Trophoblast cell (in vitro differentiated cells and primary cell): ENCODE data around the gene GOLGA3. TPM values are rescaled to one million over a fixed set of nuclear protein-coding genes. Genes with fewer than 3 reads are reported as not detected.
"Not testable (repeated sequence)": the region's sequence is repeated elsewhere in the genome, so short reads cannot be mapped to it uniquely, and the experiment has no call there.

Source experiments
- DNase-seq, 2 donors: peaks; one replicate each; pipeline ENCODE4 v3.0.0-alpha.2; 2016
- H2AFZ ChIP-seq: 2 replicates; pipeline ENCODE4 v1.6.1; 2013; ENCODE audit warnings: low read length, moderate library complexity, mild to moderate bottlenecking; ENCODE audit not compliant: insufficient read depth, poor library complexity
- H2AK5ac ChIP-seq: 2 replicates; pipeline ENCODE4 v1.6.1; 2013; ENCODE audit warnings: mild to moderate bottlenecking, low read length
- H2BK120ac ChIP-seq: 2 replicates; pipeline ENCODE4 v1.6.1; 2013; ENCODE audit warnings: low read length, mild to moderate bottlenecking, moderate library complexity; ENCODE audit not compliant: insufficient read depth, poor library complexity
- H2BK12ac ChIP-seq: 2 replicates; pipeline ENCODE4 v1.6.1; 2013; ENCODE audit warnings: mild to moderate bottlenecking, low read length, moderate library complexity
- H2BK5ac ChIP-seq: 2 replicates; pipeline ENCODE4 v1.6.1; 2013; ENCODE audit warnings: low read length, low read depth, moderate library complexity, mild to moderate bottlenecking; ENCODE audit not compliant: poor library complexity
- H3K14ac ChIP-seq: 2 replicates; pipeline ENCODE4 v1.6.1; 2013; ENCODE audit warnings: mild to moderate bottlenecking, low read length
- H3K18ac ChIP-seq: 2 replicates; pipeline ENCODE4 v1.6.1; 2013; ENCODE audit warnings: mild to moderate bottlenecking, low read length
- H3K23ac ChIP-seq: 2 replicates; pipeline ENCODE4 v1.6.1; 2013; ENCODE audit warnings: low read length
- H3K27ac ChIP-seq: 2 replicates; pipeline ENCODE4 v1.5.1; 2013; ENCODE audit warnings: low read depth, mild to moderate bottlenecking, inconsistent platforms, low read length, moderate library complexity
- H3K27me3 ChIP-seq: 2 replicates; pipeline ENCODE4 v1.6.1; 2013; ENCODE audit warnings: inconsistent platforms, mild to moderate bottlenecking, low read length, moderate library complexity; ENCODE audit not compliant: insufficient read depth
- H3K36me3 ChIP-seq, 2 experiments: 1 replicate in 1 of 2; 2 replicates in 1 of 2; pipeline ENCODE4 v1.6.1; 2013; ENCODE audit warnings: low read length in 2 of 2, mild to moderate bottlenecking in 2 of 2, moderate library complexity in 1 of 2; ENCODE audit not compliant: insufficient read depth in 2 of 2, control insufficient read depth in 1 of 2
- H3K4ac ChIP-seq: 2 replicates; pipeline ENCODE4 v1.6.1; 2013; ENCODE audit warnings: low read depth, mild to moderate bottlenecking, low read length, moderate library complexity
- H3K4me1 ChIP-seq, 2 experiments: 1 replicate in 1 of 2; 2 replicates in 1 of 2; pipeline ENCODE4 v1.6.1; 2013; ENCODE audit warnings: low read length in 2 of 2, mild to moderate bottlenecking in 2 of 2, moderate library complexity in 1 of 2; ENCODE audit not compliant: insufficient read depth in 2 of 2, control insufficient read depth in 1 of 2
- H3K4me2 ChIP-seq: 2 replicates; pipeline ENCODE4 v1.6.1; 2013; ENCODE audit warnings: inconsistent platforms, mild to moderate bottlenecking, low read length, moderate library complexity
- H3K4me3 ChIP-seq: 2 replicates; pipeline ENCODE4 v1.5.1; 2013; ENCODE audit warnings: mild to moderate bottlenecking, low read depth, low read length, inconsistent platforms
- H3K79me1 ChIP-seq: one replicate; pipeline ENCODE4 v1.6.1; 2013; ENCODE audit warnings: low read length
- H3K79me2 ChIP-seq: 2 replicates; pipeline ENCODE4 v1.6.1; 2013; ENCODE audit warnings: low read length, mild to moderate bottlenecking; ENCODE audit not compliant: control insufficient read depth, insufficient read depth, poor library complexity
- H3K9ac ChIP-seq: 2 replicates; pipeline ENCODE4 v1.6.1; 2013; ENCODE audit warnings: mild to moderate bottlenecking, low read length
- H3K9me3 ChIP-seq: 2 replicates; pipeline ENCODE4 v1.6.1; 2013; ENCODE audit warnings: low read depth, mild to moderate bottlenecking, control low read depth, inconsistent platforms, low read length; ENCODE audit not compliant: insufficient read depth
- H4K12ac ChIP-seq: 2 replicates; pipeline ENCODE4 v1.6.1; 2013; ENCODE audit warnings: low read depth, mild to moderate bottlenecking, low read length, moderate library complexity
- H4K8ac ChIP-seq: 2 replicates; pipeline ENCODE4 v1.6.1; 2013; ENCODE audit warnings: low read depth, mild to moderate bottlenecking, low read length, moderate library complexity
- H4K91ac ChIP-seq: one replicate; pipeline ENCODE4 v1.6.1; 2013; ENCODE audit warnings: low read depth, mild to moderate bottlenecking, low read length, moderate library complexity
- WGBS: extraction: QIAGEN DNeasy Blood & Tissue Kit; methylation state at CpG from one replicate; pipeline ENCODE4 v1.1.7; 2013; ENCODE audit warnings: missing lambda C conversion rate; ENCODE audit not compliant: insufficient read length, insufficient coverage; ENCODE audit errors: extremely low coverage; 5-methylcytosine and 5-hydroxymethylcytosine counted together
- polyA plus RNA-seq: library from polyadenylated mRNA; stranded (reverse); fragments of 200-250 nt; gene quantifications from 2 replicates; pipeline ENCODE4 v1.2.3, GENCODE V29; 2013

The GOLGA3 gene, protein sequence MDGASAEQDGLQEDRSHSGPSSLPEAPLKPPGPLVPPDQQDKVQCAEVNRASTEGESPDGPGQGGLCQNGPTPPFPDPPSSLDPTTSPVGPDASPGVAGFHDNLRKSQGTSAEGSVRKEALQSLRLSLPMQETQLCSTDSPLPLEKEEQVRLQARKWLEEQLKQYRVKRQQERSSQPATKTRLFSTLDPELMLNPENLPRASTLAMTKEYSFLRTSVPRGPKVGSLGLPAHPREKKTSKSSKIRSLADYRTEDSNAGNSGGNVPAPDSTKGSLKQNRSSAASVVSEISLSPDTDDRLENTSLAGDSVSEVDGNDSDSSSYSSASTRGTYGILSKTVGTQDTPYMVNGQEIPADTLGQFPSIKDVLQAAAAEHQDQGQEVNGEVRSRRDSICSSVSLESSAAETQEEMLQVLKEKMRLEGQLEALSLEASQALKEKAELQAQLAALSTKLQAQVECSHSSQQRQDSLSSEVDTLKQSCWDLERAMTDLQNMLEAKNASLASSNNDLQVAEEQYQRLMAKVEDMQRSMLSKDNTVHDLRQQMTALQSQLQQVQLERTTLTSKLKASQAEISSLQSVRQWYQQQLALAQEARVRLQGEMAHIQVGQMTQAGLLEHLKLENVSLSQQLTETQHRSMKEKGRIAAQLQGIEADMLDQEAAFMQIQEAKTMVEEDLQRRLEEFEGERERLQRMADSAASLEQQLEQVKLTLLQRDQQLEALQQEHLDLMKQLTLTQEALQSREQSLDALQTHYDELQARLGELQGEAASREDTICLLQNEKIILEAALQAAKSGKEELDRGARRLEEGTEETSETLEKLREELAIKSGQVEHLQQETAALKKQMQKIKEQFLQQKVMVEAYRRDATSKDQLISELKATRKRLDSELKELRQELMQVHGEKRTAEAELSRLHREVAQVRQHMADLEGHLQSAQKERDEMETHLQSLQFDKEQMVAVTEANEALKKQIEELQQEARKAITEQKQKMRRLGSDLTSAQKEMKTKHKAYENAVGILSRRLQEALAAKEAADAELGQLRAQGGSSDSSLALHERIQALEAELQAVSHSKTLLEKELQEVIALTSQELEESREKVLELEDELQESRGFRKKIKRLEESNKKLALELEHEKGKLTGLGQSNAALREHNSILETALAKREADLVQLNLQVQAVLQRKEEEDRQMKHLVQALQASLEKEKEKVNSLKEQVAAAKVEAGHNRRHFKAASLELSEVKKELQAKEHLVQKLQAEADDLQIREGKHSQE (N-terminal part only)
- polyA plus RNA-seq: 24.5 and 26.4 TPM in 2 replicates

DNA sequence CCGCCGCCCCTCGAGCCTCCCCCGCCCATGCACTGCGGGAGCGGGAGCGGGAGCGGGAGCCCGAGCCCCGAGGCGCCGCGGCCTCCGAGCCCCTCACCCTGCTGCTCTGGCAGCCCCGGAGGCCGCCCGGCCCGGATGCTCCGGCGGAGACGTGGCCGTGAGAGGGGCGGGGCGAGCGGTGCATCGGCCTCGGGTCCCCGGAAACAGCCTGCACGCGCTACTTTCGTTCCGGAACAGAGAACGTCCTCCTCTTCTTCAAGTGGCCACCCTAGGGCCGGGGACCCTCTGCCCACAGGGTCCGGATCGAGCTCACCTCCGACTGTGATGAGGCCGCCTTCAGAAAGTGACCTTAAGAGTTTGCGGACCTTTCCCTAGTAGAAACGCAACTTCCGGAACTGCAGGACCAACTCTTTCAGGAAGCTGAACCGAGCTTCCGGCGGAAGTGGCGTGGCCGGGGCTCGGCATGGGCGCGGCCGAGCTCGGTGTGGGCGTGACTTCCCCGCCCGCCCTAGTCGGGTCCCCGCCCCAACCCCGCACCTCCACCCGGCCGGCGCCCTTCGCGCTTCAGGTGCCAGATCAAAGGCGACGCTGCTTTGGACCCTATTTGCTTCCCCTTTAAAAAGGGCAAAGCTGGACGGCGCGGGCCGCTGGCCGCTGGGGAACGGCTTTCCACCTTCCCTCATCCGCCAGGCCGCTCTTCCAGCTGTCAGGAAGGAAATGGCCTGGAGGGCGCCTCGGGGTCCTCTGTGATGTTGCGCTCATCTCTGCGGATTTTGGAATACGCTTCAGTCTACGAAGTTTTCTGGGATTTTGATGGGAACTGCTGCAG lies at the start of gene GOLGA3:
Gene GOLGA3 (minus strand): TSS at position 164 of the 829 bp plus-strand sequence. CDS start 6,741 bp downstream, outside the sequence.
- peak within 1 kb of the TSS; percentile 95 for H2AK5ac ChIP-seq
- peak within 1 kb of the TSS; percentile 94 for H3K27ac ChIP-seq
- no CpG with 5 or more reads among the region's 78 CpGs for WGBS
- H3K14ac ChIP-seq: peak within 1 kb of the TSS; percentile 95
- peak within 1 kb of the TSS; percentile 98 for H3K4ac ChIP-seq
- H2BK5ac ChIP-seq: peak within 1 kb of the TSS; percentile 99
- H2BK120ac ChIP-seq: peak within 1 kb of the TSS; percentile 79
- H3K79me1 ChIP-seq: peaks cover 11% of the 10 kb centered on the region
- H3K23ac ChIP-seq: no peak within 1 kb of the TSS
- H4K91ac ChIP-seq: peak within 1 kb of the TSS; percentile 93
- peaks cover 3% of the 10 kb centered on the region for H3K9me3 ChIP-seq
- H3K18ac ChIP-seq: peak within 1 kb of the TSS; percentile 98
- H3K36me3 ChIP-seq: peaks cover 37 to 48% of the 10 kb centered on the region in 2 experiments
- peak within 1 kb of the TSS; percentile 83 for H3K4me2 ChIP-seq
- H4K8ac ChIP-seq: peak within 1 kb of the TSS; percentile 99
- peak within 1 kb of the TSS; percentile 91 for H3K4me3 ChIP-seq
- H3K9ac ChIP-seq: peak within 1 kb of the TSS; percentile 96
- H4K12ac ChIP-seq: peak within 1 kb of the TSS; percentile 98
- H2AFZ ChIP-seq: peak within 1 kb of the TSS; percentile 96
- H3K4me1 ChIP-seq: peaks cover 0 to 3% of the 10 kb centered on the region in 2 experiments
- no peak within 1 kb of the TSS for H2BK12ac ChIP-seq
- DNase-seq: peak; percentile 93 to 98
- H3K79me2 ChIP-seq: peaks cover 17% of the 10 kb centered on the region
- H3K27me3 ChIP-seq: no peaks in the 10 kb centered on the region

DNA sequence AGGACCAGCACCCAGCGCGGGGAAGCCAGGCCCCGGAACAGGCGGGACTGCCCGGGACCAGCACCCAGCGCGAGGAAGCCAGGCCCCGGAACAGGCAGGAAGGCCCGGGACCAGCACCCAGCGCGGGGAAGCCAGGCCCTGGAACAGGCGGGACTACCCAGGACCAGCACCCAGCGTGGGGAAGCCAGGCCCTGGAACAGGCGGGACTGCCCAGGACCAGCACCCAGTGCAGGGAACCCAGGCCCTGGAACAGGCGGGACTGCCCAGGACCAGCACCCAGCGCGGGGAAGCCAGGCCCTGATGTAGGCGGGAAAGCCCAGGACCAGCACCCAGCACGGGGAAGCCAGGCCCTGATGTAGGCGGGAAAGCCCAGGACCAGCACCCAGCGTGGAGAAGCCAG lies 46.0 kb upstream of the GOLGA3 start:
- not testable (repeated sequence) for H2BK5ac ChIP-seq, H3K4me3 ChIP-seq, H3K4me2 ChIP-seq, H3K27me3 ChIP-seq, H2AK5ac ChIP-seq, H3K4me1 ChIP-seq, DNase-seq, H3K14ac ChIP-seq, H4K91ac ChIP-seq, H3K18ac ChIP-seq, H2BK120ac ChIP-seq, H4K12ac ChIP-seq, H3K27ac ChIP-seq, H2AFZ ChIP-seq, H3K79me1 ChIP-seq, H3K4ac ChIP-seq, H3K9ac ChIP-seq, H3K79me2 ChIP-seq, H4K8ac ChIP-seq, H3K9me3 ChIP-seq, H2BK12ac ChIP-seq, H3K23ac ChIP-seq
- peaks cover 66% of the 10 kb centered on the region in 2 experiments for H3K36me3 ChIP-seq
- no CpG with 5 or more reads among the region's 21 CpGs for WGBS

DNA sequence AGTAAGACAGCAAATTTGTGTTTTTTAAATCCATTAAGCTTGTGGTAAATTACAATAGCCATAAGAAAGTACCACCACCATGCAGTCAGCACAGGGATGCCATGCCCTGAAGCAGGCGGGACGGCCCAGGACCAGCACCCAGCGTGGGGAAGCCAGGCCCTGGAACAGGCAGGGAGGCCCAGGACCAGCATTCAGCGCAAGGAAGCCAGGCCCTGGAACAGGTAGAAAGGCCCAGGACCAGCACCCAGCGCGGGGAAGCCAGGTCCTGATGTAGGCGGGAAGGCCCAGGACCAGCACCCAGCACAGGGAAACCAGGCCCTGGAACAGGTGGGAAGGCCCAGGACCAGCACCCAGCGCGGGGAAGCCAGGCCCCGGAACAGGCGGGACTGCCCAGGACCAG lies 45.5 kb upstream of the GOLGA3 start:
- no peak for DNase-seq
- H2BK12ac ChIP-seq: no peak overlapping the region
- H3K79me1 ChIP-seq: no peaks in the 10 kb centered on the region
- no peak overlapping the region for H2BK5ac ChIP-seq
- H3K14ac ChIP-seq: no peak overlapping the region
- H3K4me1 ChIP-seq: no peaks in the 10 kb centered on the region
- H2AFZ ChIP-seq: no peak overlapping the region
- H3K9ac ChIP-seq: no peak overlapping the region
- H2AK5ac ChIP-seq: no peak overlapping the region
- no peaks in the 10 kb centered on the region for H3K27me3 ChIP-seq
- H3K4me2 ChIP-seq: no peak overlapping the region
- H3K4me3 ChIP-seq: no peak overlapping the region
- no peak overlapping the region for H3K4ac ChIP-seq
- H3K27ac ChIP-seq: no peak overlapping the region
- no peak overlapping the region for H4K12ac ChIP-seq
- no CpG with 5 or more reads among the region's 11 CpGs for WGBS
- no peak overlapping the region for H4K8ac ChIP-seq
- H3K36me3 ChIP-seq: peaks cover 66 to 70% of the 10 kb centered on the region in 2 experiments
- H4K91ac ChIP-seq: no peak overlapping the region
- no peak overlapping the region for H3K18ac ChIP-seq
- H2BK120ac ChIP-seq: no peak overlapping the region
- H3K9me3 ChIP-seq: no peaks in the 10 kb centered on the region
- no peak overlapping the region for H3K23ac ChIP-seq
- H3K79me2 ChIP-seq: no peaks in the 10 kb centered on the region
